ENCODE measurements around the gene C4orf46.
"Not testable (repeated sequence)": the region's sequence is repeated elsewhere in the genome, so short reads cannot be mapped to it uniquely, and the experiment has no call there.

The C4orf46 gene

GRCh38 chr4:158671665-158671914 is at the start of gene C4orf46:
TSS of gene C4orf46 (minus strand) at chr4:158671887. CDS start at chr4:158671801, 86 bp downstream.
- DNase-seq (ENCODE audit: insufficient read length, low spot score): no peak
- FAIRE-seq: no peak

- DNase-seq (ENCODE audit: insufficient read length, low spot score): no peak
- peak; percentile 4 for FAIRE-seq
These were observed 44.1 kb upstream of the C4orf46 start for GRCh38 chr4:158715802-158716201.

- no peak for DNase-seq (ENCODE audit: insufficient read length, low spot score)
These were observed 43.2 kb upstream of the C4orf46 start for GRCh38 chr4:158714937-158715336.

GRCh38 chr4:158712622-158713021 is 40.9 kb upstream of the C4orf46 start:
- not testable (repeated sequence) for FAIRE-seq; DNase-seq (ENCODE audit: insufficient read length, low spot score)

More at GRCh38 chr4:158714937-158715336, 43.2 kb upstream of the C4orf46 start:
- no peak for FAIRE-seq

GRCh38 chr4:158710814-158711213 is 39.1 kb upstream of the C4orf46 start:
- FAIRE-seq: no peak

GRCh38 chr4:158704274-158704673 is 32.6 kb upstream of the C4orf46 start:
- DNase-seq (ENCODE audit: insufficient read length, low spot score) (no peak), FAIRE-seq (no peak)

More at GRCh38 chr4:158710814-158711213, 39.1 kb upstream of the C4orf46 start:
- no peak for DNase-seq (ENCODE audit: insufficient read length, low spot score)

GRCh38 chr4:158688813-158689212 is 17.1 kb upstream of the C4orf46 start:
- no peak for FAIRE-seq
- no peak for DNase-seq (ENCODE audit: insufficient read length, low spot score)

- DNase-seq (ENCODE audit: insufficient read length, low spot score): no peak
- FAIRE-seq: no peak
These were observed 10.4 kb upstream of the C4orf46 start for GRCh38 chr4:158682066-158682465.

- DNase-seq (ENCODE audit: insufficient read length, low spot score): no peak
- no peak for FAIRE-seq
These were observed 9.9 kb upstream of the C4orf46 start for GRCh38 chr4:158681629-158682028.

- DNase-seq (ENCODE audit: insufficient read length, low spot score): no peak
- no peak for FAIRE-seq
These were observed 7.1 kb upstream of the C4orf46 start for GRCh38 chr4:158678767-158679166.

GRCh38 chr4:158676076-158676475 is 4.4 kb upstream of the C4orf46 start:
- no peak for FAIRE-seq

GRCh38 chr4:158673633-158674032 is 1.9 kb upstream of the C4orf46 start:
- FAIRE-seq (peak; percentile 37), DNase-seq (ENCODE audit: insufficient read length, low spot score) (no peak)

More at GRCh38 chr4:158676076-158676475, 4.4 kb upstream of the C4orf46 start:
- no peak for DNase-seq (ENCODE audit: insufficient read length, low spot score)

- peak; percentile 82 for DNase-seq (ENCODE audit: insufficient read length, low spot score)
- peak; percentile 99 for FAIRE-seq
These were observed 474 bp upstream of the C4orf46 start, which contains the start of gene ETFDH for GRCh38 chr4:158671915-158672806. TSS of gene ETFDH (plus strand) at chr4:158672296. CDS start at chr4:158672457, 161 bp downstream.

- FAIRE-seq: peak; percentile 91
- no peak for DNase-seq (ENCODE audit: insufficient read length, low spot score)
These were observed 567 bp downstream of the C4orf46 start for GRCh38 chr4:158670975-158671664.

- DNase-seq (ENCODE audit: insufficient read length, low spot score) (no peak), FAIRE-seq (peak; percentile 84)
These were observed 2.4 kb downstream of the C4orf46 start for GRCh38 chr4:158669310-158669709.

GRCh38 chr4:158667651-158668198 is 4.0 kb downstream of the C4orf46 start:
- DNase-seq (ENCODE audit: insufficient read length, low spot score) (no peak), FAIRE-seq (no peak)

- FAIRE-seq (no peak), DNase-seq (ENCODE audit: insufficient read length, low spot score) (no peak)
These were observed 4.8 kb downstream of the C4orf46 start for GRCh38 chr4:158666892-158667291.

- no peak for FAIRE-seq
These were observed 6.9 kb downstream of the C4orf46 start for GRCh38 chr4:158664806-158665205.

GRCh38 chr4:158663707-158664625 is 7.7 kb downstream of the C4orf46 start:
- FAIRE-seq; DNase-seq (ENCODE audit: insufficient read length, low spot score): not testable (repeated sequence)

More at GRCh38 chr4:158664806-158665205, 6.9 kb downstream of the C4orf46 start:
- DNase-seq (ENCODE audit: insufficient read length, low spot score): no peak

- not testable (repeated sequence) for FAIRE-seq; DNase-seq (ENCODE audit: insufficient read length, low spot score)
These were observed 8.4 kb downstream of the C4orf46 start for GRCh38 chr4:158663255-158663654.

All from GM19239 (cell line).